Common myeloid progenitor, CD34-positive (primary cell): ENCODE measurements around the gene CCDC116.

ENCODE experiments used
- CTCF ChIA-PET: fragments of 350-600 bp; sonication (Branson Sonifier 250); formaldehyde crosslinking; loops from one replicate; lab custom pipeline; 2021; ENCODE audit warnings: antibody characterized with exemption; lab: Charles Lee
- POLR2A ChIA-PET: fragments of 350-600 bp; sonication (Branson Sonifier 250); formaldehyde crosslinking; loops from one replicate; lab custom pipeline; 2021; ENCODE audit warnings: antibody characterized with exemption; lab: Charles Lee
- DNase-seq, 3 donors: peaks; one replicate each; pipeline versions ENCODE4 v3.0.0 to v3.0.0-alpha.2; 2013
- H3K27ac ChIP-seq, 2 experiments: 1 replicate in 1 of 2; 2 replicates in 1 of 2; pipeline ENCODE4 v1.7.0; 2013; ENCODE audit warnings: inconsistent platforms in 2 of 2, low read length in 2 of 2, mild to moderate bottlenecking in 2 of 2, low read depth in 1 of 2, moderate library complexity in 1 of 2; ENCODE audit not compliant: severe bottlenecking in 2 of 2, insufficient read depth in 1 of 2, poor library complexity in 1 of 2
- H3K27me3 ChIP-seq, 5 experiments: replicated peaks in 2 of 5; 1 replicate in 3 of 5; 2 replicates in 2 of 5; pipeline versions ENCODE4 v1.6.1 to v1.7.0; 2013; ENCODE audit warnings: low read length in 4 of 5, mild to moderate bottlenecking in 2 of 5, moderate library complexity in 2 of 5, inconsistent platforms in 1 of 5; ENCODE audit not compliant: insufficient read depth in 5 of 5, control insufficient read depth in 4 of 5
- H3K36me3 ChIP-seq, 4 experiments: 1 replicate in 2 of 4; 2 replicates in 2 of 4; pipeline versions ENCODE4 v1.6.1 to v1.7.0; 2013; ENCODE audit warnings: low read length in 3 of 4, control low read depth in 1 of 4, mild to moderate bottlenecking in 1 of 4; ENCODE audit not compliant: control insufficient read depth in 4 of 4, insufficient read depth in 4 of 4
- H3K4me1 ChIP-seq, 4 experiments: 1 replicate in 3 of 4; 2 replicates in 1 of 4; pipeline versions ENCODE4 v1.6.1 to v1.7.1; 2013; ENCODE audit warnings: low read length in 3 of 4, mild to moderate bottlenecking in 3 of 4, control low read depth in 1 of 4, inconsistent platforms in 1 of 4, moderate library complexity in 1 of 4; ENCODE audit not compliant: control insufficient read depth in 4 of 4, insufficient read depth in 4 of 4; ENCODE audit errors: control extremely low read depth in 1 of 4
- H3K4me3 ChIP-seq, 7 experiments: 1 replicate in 4 of 7; 2 replicates in 3 of 7; pipeline versions ENCODE4 v1.5.1 to v1.7.0; 2013; ENCODE audit warnings: mild to moderate bottlenecking in 7 of 7, low read length in 6 of 7, moderate library complexity in 6 of 7, inconsistent platforms in 2 of 7, low read depth in 2 of 7, control low read depth in 1 of 7; ENCODE audit not compliant: insufficient read depth in 4 of 7, control insufficient read depth in 1 of 7; ENCODE audit errors: extremely low read depth in 1 of 7
- H3K9me3 ChIP-seq, 5 experiments: 1 replicate in 4 of 5; 2 replicates in 1 of 5; pipeline versions ENCODE4 v1.6.1 to v1.7.1; 2013; ENCODE audit warnings: low read length in 4 of 5, mild to moderate bottlenecking in 2 of 5, inconsistent platforms in 1 of 5, low read depth in 1 of 5, moderate library complexity in 1 of 5; ENCODE audit not compliant: control insufficient read depth in 4 of 5, insufficient read depth in 2 of 5; ENCODE audit errors: control extremely low read depth in 1 of 5
- WGBS: methylation state at CpG from one replicate; pipeline ENCODE4 v1.1.5; 2013; ENCODE audit not compliant: insufficient coverage; 5-methylcytosine and 5-hydroxymethylcytosine counted together

CCDC116 gene

DNA sequence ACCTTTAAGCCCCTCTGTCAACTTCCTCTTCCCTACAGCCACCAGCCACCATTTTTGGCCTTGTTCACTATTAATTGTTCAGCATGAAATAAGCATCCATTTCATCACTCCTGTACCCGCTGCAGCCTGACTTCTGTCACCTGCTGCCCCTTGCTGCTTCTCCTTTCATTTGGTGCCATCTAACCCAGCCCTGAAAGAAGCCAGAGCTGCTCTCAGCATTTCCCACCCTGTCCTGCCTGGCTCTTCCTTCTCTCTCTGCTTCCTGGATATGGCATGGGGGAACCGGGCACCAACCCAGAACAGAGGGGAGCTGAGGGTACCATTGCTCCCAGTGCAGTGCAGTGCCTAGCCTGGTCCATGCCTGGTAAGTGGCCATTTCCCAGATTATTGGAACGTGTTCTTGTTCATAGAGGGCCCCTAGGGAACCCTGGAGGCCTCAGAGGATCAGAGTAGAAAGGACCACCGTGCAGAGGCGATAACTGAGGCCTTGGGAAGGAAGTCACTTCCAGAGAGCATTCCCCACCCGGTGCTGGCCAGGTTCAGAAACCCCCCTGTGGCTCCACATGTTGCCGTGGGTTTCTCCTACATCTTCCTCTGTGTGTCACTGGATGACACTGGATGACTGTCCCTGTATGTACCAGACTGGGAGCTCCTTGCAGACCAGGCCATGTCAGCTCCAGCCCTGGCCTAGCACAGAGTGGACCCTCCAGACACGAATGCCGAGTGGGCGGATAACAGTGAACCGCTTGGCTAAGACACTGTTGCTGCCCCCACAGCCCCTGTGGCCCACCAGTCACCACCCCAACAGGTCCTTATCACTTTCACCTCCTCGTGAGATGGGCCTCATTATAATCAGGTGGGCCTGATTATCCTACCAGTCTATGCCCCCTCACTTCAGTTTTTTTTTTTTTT, 7.4 kb upstream of the CCDC116 start:
- H3K36me3 ChIP-seq, result peaks cover 13 to 72% (median 44%) of the 10 kb centered on the region in 4 experiments

DNA sequence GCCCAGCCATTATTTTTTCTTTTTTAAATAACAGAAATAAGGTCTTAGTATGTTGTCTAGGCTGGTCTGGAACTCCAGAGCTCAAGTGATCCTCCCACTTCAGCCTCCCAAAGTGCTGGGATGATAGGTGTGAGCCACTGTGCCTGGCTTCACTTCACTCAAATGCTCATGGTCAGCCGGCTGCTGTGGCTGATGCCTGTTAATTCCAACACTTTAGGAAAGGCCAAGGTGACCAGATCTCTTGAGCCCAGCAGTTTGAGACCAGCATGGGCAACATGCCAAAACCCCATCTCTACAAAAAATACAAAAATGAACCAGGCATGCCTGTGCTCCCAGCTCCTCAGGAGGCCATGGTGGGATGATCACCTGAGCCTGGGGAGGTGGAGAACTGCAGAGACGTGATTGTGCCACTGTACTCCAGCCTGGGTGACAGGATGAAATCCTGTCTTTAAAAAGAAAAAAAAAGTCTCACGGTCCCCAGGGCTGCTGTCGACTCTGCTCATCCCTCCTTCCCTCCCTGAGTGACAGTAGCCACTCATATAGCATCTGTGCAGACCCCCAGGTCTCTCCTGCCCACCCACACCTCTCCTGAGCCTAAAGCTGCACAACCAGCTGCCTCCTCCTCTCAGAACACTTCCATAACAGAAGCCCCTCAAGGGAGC, 6.4 kb upstream of the CCDC116 start:
- H3K36me3 ChIP-seq, result peaks cover 13 to 61% (median 39%) of the 10 kb centered on the region in 4 experiments
- ChIA-PET CTCF (interaction anchor here (0.9 to 13.8 kb wide), 6 partner anchors 9 to 34 kb away, joined by 3 to 174 read pairs (median 3); partner anchors contain the start of gene SDF2L1), POLR2A (no interaction called here)
- no peak overlapping the region for H3K4me3 ChIP-seq
- peaks cover 0 to 48% (median 33%) of the 10 kb centered on the region in 4 experiments for H3K4me1 ChIP-seq
- no peaks in the 10 kb centered on the region for H3K27me3 ChIP-seq
- WGBS, result 91% methylated on average over 4 of the region's 4 CpGs
- no peak for DNase-seq
- peak overlapping the region in 1 of 2 experiments; percentile 22 for H3K27ac ChIP-seq
- H3K9me3 ChIP-seq, result no peaks in the 10 kb centered on the region

More for the DNA sequence above, 7.4 kb upstream of the CCDC116 start:
- H3K4me1 ChIP-seq, result peaks cover 0 to 53% (median 37%) of the 10 kb centered on the region in 4 experiments
- H3K27me3 ChIP-seq, result no peaks in the 10 kb centered on the region
- H3K4me3 ChIP-seq, result no peak overlapping the region
- peak overlapping the region in 1 of 2 experiments; percentile 33 for H3K27ac ChIP-seq
- ChIA-PET POLR2A (interaction anchor here (1.0 kb wide), 1 partner anchor 16 kb away, joined by 4 read pairs; no protein-coding TSS in a partner anchor), CTCF (interaction anchor here (0.7 to 13.8 kb wide), 5 partner anchors 9 to 34 kb away, joined by 3 to 174 read pairs (median 4); partner anchors contain the start of gene SDF2L1)
- peak in 2 of 3 donors; percentile 31 to 43 for DNase-seq
- no peaks in the 10 kb centered on the region for H3K9me3 ChIP-seq
- WGBS, result 95% methylated on average over 12 of the region's 12 CpGs

DNA sequence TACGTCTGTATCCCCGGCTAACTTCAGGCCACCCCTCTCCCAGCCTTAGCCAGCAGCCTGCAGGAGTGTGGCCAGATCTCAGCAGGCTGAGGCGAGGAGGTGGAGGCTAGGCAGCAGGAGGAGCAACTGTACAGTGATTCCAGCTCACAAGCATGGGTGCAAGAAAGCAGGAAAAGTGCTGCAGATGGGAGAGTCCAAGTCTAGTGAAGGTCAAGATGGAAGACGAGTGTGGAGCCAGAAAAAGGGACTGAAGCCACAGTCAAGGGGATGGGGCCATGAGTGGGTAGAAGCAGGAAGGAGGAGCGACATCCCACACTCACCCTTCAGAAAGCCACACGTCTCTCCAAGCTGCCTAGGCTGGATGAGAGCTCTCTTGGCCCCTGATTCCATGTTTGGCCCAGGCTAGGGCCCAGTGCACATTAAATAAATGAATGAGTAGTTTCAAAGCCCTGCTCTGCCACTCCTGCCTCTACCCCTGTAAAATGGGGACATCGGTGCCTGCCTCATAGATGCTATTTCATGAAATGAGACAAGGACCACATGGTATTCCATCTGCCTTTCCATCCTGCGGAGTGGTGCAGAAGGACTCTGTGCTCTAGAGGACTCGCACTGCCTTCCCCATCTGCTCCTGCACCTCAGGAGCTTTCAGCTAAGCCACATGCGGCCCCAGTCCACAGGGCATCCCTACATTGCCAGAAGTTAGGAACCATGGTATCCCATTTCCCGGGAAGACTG, 5.7 kb upstream of the CCDC116 start:
- Histone ChIP-seq H3K4me1 (peaks cover 0 to 44% (median 32%) of the 10 kb centered on the region in 4 experiments), H3K36me3 (peaks cover 13 to 59% (median 39%) of the 10 kb centered on the region in 4 experiments), H3K9me3 (no peaks in the 10 kb centered on the region), H3K27ac (no peak overlapping the region), H3K4me3 (no peak overlapping the region), H3K27me3 (no peaks in the 10 kb centered on the region)
- DNase-seq, result no peak
- ChIA-PET CTCF (interaction anchor here (0.9 to 13.8 kb wide), 6 partner anchors 9 to 35 kb away, joined by 3 to 174 read pairs (median 3); partner anchors contain the start of gene SDF2L1), POLR2A (no interaction called here)
- 93% methylated on average over 9 of the region's 11 CpGs for WGBS

DNA sequence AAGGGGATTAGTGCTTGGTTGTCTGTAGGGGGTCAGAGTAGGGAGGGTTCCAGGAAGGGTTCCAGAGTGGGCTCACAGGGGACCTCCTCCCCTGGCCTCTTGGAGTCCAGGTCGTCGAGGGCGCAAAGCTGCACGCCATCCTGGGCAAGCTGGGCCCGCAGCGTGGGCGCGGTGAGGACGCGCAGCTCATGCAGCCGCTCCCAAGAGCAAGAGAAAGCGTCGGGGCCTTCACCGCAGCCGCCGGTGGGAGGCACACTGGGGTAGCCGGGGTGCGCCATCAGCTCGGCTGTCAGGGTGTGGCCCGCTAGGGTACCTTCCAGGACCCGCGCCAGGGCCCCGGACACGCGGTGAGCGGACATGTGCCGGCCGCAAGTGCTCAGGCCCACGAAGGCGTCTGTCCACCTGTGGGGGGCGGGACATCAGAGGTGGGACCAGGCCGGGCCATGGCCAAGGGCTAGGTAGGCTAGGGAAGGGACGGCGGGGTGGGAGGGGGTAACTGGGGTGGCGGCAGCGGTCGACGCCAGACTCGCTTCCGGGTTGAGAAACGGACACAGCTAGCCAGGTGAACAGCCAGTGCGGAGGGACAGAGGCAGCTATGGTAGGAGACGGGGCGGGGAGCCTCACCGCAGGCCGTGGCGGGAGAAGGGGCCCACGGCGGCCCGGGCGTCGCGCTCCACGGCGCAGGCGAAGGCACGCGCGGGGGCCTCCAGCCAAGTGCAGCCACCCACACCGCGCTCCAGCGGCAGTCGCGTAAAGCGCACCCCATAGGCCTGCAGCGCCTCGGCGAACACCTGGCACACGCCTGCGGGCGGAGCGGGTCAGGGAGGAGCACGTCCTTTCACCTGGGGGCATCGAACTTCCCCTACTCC, 3.9 kb upstream of the CCDC116 start:
- H3K4me1 ChIP-seq, result peaks cover 0 to 40% (median 31%) of the 10 kb centered on the region in 4 experiments
- CTCF ChIA-PET, result interaction anchor here (0.7 to 13.8 kb wide), 15 partner anchors 9 to 660 kb away, joined by 3 to 174 read pairs (median 4); partner anchors contain the start of gene SDF2L1

DNA sequence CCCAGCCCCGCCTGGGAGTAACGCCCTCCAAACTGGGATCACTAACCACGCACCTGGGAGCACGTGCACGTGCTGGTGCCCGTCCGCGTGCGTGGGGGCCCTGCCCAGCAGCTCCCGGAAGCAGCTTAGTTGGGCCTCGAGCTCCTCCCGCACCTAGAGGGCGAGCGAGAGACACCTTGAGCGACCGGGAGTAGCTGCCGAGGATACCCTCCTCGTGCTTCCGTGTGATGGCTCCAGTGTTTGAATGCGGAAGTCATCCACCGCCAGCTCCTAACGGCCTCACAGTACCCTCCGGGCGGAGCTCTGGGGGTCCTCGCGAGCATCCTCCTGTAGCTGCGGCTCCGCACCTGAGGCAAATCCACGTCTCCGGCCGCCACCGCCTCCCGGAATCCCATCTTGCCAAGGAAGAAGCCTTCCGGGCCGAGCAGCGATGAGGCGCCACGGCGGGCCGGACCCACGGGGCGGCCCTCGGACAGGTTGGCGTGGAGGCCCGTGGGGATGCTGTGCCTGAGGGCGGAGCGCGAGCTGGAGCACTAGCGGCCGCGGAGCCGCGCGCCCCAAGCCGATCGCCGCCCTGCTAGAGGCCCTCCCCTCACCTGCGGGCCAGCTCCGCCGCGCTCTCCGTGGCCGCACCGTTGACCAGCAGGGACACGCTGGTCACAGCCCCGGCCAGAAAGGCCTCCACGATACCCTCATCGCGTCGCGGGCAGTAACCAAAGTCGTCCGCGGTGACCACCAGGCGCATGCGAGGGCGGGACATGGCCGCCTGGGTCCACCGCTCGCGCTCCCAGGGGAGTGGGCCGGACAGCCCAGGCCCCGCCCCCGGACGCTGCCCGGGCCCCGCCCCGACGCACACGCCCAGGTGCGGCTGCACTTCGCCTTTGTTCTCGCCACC, 3.1 kb upstream of the CCDC116 start, which contains the start of gene YDJC:
Gene YDJC (minus strand): TSS at position 768 of the 895 bp plus-strand sequence. CDS start 8 bp downstream, at position 760.
- Histone ChIP-seq H3K4me1 (peaks cover 0 to 37% (median 28%) of the 10 kb centered on the region in 4 experiments), H3K36me3 (peaks cover 13 to 36% (median 22%) of the 10 kb centered on the region in 4 experiments), H3K27me3 (no peaks in the 10 kb centered on the region), H3K4me3 (peak within 1 kb of the TSS; percentile 84 to 98 (median 92)), H3K27ac (peak within 1 kb of the TSS; percentile 74 to 91), H3K9me3 (no peaks in the 10 kb centered on the region)
- WGBS, result 1% methylated on average over 65 of the region's 93 CpGs
- ChIA-PET CTCF (interaction anchor here (0.7 to 13.8 kb wide), 15 partner anchors 10 to 661 kb away, joined by 3 to 174 read pairs (median 4); partner anchors contain the start of gene SDF2L1), POLR2A (interaction anchor here (0.5 to 4.1 kb wide), 5 partner anchors 13 to 31 kb away, joined by 3 to 41 read pairs (median 3); partner anchors contain the start of gene SDF2L1)
- peak; percentile 96 to 98 (median 97) for DNase-seq

More for the DNA sequence above, 3.9 kb upstream of the CCDC116 start:
- POLR2A ChIA-PET, result interaction anchor here (0.6 to 4.1 kb wide), 4 partner anchors 14 to 21 kb away, joined by 3 to 41 read pairs (median 4); partner anchors contain the start of gene SDF2L1
- DNase-seq, result no peak
- WGBS, result 81% methylated on average over 65 of the region's 74 CpGs
- Histone ChIP-seq H3K27me3 (no peaks in the 10 kb centered on the region), H3K27ac (peak overlapping the region in 1 of 2 experiments; percentile 91), H3K36me3 (peaks cover 13 to 42% (median 26%) of the 10 kb centered on the region in 4 experiments), H3K4me3 (peak overlapping the region in 6 of 7 experiments; percentile 88 to 98 (median 92)), H3K9me3 (no peaks in the 10 kb centered on the region)
